HUES64 (cell line): Measurements from ENCODE around the gene CAVIN3.

Source experiments
- H3K27ac ChIP-seq: 2 replicates; pipeline ENCODE4 v1.7.0; 2013; ENCODE audit warnings: low read depth, low read length, inconsistent platforms
- H3K27me3 ChIP-seq: 2 replicates; pipeline ENCODE4 v1.6.1; 2013; ENCODE audit warnings: mild to moderate bottlenecking, low read length; ENCODE audit not compliant: insufficient read depth
- H3K36me3 ChIP-seq: 2 replicates; pipeline ENCODE4 v1.6.1; 2013; ENCODE audit warnings: mild to moderate bottlenecking, low read length; ENCODE audit not compliant: insufficient read depth
- H3K4me1 ChIP-seq: 2 replicates; pipeline ENCODE4 v1.6.1; 2013; ENCODE audit warnings: mild to moderate bottlenecking, low read length, moderate library complexity; ENCODE audit not compliant: insufficient read depth
- H3K4me3 ChIP-seq: 2 replicates; pipeline ENCODE4 v1.5.1; 2013; ENCODE audit warnings: mild to moderate bottlenecking, low read length, moderate library complexity
- H3K9ac ChIP-seq: 2 replicates; pipeline ENCODE4 v1.6.1; 2013; ENCODE audit warnings: mild to moderate bottlenecking, low read depth, low read length
- H3K9me3 ChIP-seq: 2 replicates; pipeline ENCODE4 v1.6.1; 2013; ENCODE audit warnings: low read depth, low read length; ENCODE audit not compliant: insufficient read depth
- WGBS: fragments of 150-250, 120-280 bp; methylation state at CpG from one replicate; pipeline ENCODE4 v1.1.7; 2013; ENCODE audit warnings: missing lambda C conversion rate; 5-methylcytosine and 5-hydroxymethylcytosine counted together

The CAVIN3 gene

DNA sequence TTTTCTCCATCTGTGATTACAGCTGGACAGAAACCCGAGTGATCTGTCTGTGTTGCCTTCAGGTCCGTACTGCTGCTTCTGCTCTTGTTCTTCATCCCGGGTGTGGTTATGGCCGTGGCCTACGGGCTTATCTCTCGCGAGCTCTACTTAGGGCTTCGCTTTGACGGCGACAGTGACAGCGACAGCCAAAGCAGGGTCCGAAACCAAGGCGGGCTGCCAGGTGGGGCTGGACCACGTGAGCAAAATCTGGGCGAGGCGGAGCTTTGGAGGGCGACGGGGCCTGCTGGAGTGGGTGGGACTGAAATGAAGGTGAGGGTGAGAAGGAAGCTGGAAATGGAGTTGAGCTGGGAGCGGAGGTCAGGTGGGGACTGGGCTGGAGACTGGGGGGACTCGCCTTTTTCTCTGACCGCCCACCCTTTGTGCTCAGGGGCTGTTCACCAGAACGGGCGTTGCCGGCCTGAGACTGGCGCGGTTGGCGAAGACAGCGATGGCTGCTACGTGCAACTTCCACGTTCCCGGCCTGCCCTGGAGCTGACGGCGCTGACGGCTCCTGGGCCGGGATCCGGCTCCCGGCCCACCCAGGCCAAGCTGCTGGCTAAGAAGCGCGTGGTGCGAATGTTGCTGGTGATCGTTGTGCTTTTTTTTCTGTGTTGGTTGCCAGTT is 49.6 kb downstream of the CAVIN3 start:
- Histone ChIP-seq H3K4me1 (no peaks in the 10 kb centered on the region), H3K4me3 (no peak overlapping the region), H3K36me3 (no peaks in the 10 kb centered on the region), H3K9ac (no peak overlapping the region), H3K27ac (no peak overlapping the region), H3K9me3 (no peaks in the 10 kb centered on the region), H3K27me3 (peaks cover 16% of the 10 kb centered on the region; the same call in 1 of the 2 replicates)
- WGBS: 96% methylated on average over 41 of the region's 41 CpGs

DNA sequence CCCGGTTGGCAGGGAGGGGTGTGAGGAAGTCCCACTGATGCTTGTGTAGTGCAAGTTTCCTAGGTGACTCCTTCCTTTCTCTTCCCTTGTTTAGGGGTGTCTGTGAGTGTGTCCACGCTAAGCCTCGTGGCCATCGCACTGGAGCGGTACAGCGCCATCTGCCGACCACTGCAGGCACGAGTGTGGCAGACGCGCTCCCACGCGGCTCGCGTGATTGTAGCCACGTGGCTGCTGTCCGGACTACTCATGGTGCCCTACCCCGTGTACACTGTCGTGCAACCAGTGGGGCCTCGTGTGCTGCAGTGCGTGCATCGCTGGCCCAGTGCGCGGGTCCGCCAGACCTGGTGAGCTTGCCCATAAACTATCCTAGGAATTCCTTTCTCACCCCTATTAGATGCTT is 50.3 kb downstream of the CAVIN3 start:
- no peak overlapping the region for H3K27ac ChIP-seq
- H3K9ac ChIP-seq: no peak overlapping the region
- H3K36me3 ChIP-seq: no peaks in the 10 kb centered on the region
- H3K4me1 ChIP-seq: no peaks in the 10 kb centered on the region
- WGBS: 95% methylated on average over 24 of the region's 24 CpGs
- peaks cover 12% of the 10 kb centered on the region; the same call in 1 of the 2 replicates for H3K27me3 ChIP-seq
- H3K9me3 ChIP-seq: no peaks in the 10 kb centered on the region
- H3K4me3 ChIP-seq: no peak overlapping the region
